ENCODE data around the gene HMOX1. TPM values are rescaled to one million over a fixed set of nuclear protein-coding genes. Genes with fewer than 3 reads are reported as not detected.
A peak's percentile ranks its signal among the peaks of the same experiment; 100 is the strongest.

Gene HMOX1
- total RNA-seq, 1 experiment from 2014 or later = 49.8 TPM

- no peak for DNase-seq (ENCODE audit: extremely low read depth, low read depth)
These were observed 31.0 kb upstream of the HMOX1 start for GRCh38 chr22:35349704-35350538.

GRCh38 chr22:35350539-35351503 is 30.1 kb upstream of the HMOX1 start:
- DNase-seq (ENCODE audit: extremely low read depth, low read depth) = peak; percentile 80

- DNase-seq (ENCODE audit: extremely low read depth, low read depth) = no peak
These were observed 28.4 kb upstream of the HMOX1 start for GRCh38 chr22:35352214-35353111.

GRCh38 chr22:35353318-35353717 is 27.6 kb upstream of the HMOX1 start:
- DNase-seq (ENCODE audit: extremely low read depth, low read depth) = no peak

DNA sequence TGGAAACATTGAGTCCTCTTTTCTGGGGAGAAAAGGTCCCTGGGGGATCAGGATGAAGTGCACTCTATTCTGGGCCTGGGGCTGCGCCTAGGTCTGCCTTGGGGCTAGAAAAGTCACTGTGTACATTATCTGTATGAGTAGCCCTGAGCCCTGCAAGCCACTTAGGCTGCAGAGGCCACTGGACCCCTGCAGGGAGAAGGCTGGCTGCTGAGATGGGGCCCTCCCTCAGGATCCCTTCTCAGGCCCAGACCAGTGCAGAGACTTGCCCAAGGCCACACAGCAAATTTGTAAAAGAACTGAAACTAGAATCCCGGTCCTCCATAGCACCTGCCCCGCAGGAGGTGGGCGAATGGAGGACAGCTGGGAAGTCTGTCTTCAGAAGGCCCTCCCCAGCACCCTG is 26.8 kb upstream of the HMOX1 start:
- no peak for DNase-seq (ENCODE audit: extremely low read depth, low read depth)

DNA sequence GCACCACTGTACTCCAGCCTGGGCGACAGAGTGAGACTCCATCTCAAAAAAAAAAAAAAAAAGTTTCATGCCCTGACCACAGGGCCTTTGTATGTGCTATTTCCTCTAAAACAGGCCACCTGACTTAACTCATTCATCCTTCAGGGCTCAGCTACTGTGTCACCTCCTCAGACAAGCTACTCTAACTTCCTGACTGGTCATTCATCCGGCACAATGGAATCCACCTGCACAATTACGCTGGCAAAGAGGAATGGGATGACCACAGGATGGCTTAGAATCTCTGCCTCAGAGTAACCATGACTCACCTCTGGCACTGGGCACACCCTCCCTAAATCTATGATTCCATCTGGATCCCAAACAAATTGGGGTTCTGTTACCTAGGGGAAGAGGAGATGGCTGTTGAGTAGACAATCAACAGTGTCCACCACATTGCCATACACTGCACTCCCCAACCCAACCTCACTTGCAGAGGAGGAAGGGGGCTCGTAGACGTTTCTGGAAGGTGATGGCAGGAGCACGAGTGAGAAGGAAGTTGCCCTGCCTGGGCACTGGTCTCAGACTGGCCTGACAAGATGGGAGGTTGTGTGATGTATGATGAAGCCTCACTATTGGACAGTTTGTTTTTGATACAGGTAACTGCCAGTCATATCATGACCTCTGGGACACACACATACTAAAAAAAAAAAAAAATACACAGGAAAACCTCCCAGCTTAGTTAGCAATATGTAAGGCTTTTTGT is 22.8 kb upstream of the HMOX1 start:
- no peak for DNase-seq (ENCODE audit: extremely low read depth, low read depth)

GRCh38 chr22:35359380-35360065 is 21.4 kb upstream of the HMOX1 start:
- no peak for DNase-seq (ENCODE audit: extremely low read depth, low read depth)

GRCh38 chr22:35361001-35361558 is 19.8 kb upstream of the HMOX1 start:
- no peak for DNase-seq (ENCODE audit: extremely low read depth, low read depth)

- DNase-seq (ENCODE audit: extremely low read depth, low read depth) = no peak
These were observed 17.3 kb upstream of the HMOX1 start for GRCh38 chr22:35363566-35364086.

DNA sequence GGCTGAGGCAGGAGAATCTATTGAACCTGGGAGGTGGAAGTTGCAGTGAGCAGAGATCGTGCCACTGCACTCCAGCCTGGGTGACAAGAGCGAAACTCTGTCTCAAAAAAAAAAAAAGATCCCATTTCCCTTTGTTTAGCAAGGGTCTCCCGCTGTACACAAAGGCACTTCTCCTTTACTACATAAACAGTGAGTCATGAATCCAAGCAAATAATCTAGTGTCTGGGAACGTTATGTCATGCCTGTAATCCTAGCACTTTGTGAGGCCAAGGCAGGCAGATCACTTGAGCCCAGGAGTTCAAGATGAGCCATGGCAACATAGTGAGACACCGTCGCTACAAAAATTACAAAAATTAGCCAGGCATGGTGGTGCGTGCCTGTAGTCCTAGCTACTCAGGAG is 16.7 kb upstream of the HMOX1 start:
- DNase-seq (ENCODE audit: extremely low read depth, low read depth) = peak; percentile 24

- no peak for DNase-seq (ENCODE audit: extremely low read depth, low read depth)
These were observed 13.5 kb upstream of the HMOX1 start for GRCh38 chr22:35367331-35367886.

DNA sequence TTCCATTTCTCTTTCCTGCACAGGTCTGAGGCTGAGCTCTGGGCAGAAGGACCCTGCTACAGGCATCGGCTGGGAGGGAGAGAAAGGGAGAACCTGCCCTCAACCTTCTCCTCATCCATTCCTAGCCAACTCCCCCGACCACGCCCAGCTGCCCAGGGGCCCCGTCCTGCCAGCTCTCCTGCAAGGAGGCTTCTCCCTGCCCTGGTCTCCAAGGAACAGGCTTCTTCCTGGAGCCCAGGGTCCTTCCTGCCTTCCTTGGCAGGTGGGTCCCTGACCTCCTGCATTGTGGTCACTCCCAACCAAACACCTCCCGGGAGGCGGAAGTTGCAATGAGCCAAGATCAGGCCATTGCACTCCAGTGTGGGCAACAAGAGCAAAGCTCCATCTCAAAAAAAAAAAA is 12.5 kb upstream of the HMOX1 start:
- no peak for DNase-seq (ENCODE audit: extremely low read depth, low read depth)

GRCh38 chr22:35369996-35370395 is 10.9 kb upstream of the HMOX1 start:
- no peak for DNase-seq (ENCODE audit: extremely low read depth, low read depth)

DNA sequence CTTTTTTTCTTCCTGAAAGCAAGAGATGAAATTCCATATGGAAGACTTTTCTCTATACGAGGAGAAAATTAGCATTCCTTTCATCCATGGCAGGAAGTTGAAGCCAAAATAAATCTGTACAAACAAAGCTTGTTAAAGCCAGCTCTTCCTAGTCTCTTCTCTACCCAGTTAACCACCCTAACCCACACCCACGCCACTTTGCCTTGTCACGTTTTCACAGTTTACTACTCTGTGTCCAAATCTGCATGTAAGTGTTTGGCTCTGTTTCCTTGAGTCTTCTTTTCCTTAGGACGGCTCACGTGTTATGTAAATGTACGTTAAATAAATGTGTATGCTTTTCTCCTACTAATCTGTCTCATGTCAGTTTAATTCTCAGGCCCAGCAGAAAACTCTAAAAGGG is 7.1 kb upstream of the HMOX1 start:
- no peak for DNase-seq (ENCODE audit: extremely low read depth, low read depth)

DNA sequence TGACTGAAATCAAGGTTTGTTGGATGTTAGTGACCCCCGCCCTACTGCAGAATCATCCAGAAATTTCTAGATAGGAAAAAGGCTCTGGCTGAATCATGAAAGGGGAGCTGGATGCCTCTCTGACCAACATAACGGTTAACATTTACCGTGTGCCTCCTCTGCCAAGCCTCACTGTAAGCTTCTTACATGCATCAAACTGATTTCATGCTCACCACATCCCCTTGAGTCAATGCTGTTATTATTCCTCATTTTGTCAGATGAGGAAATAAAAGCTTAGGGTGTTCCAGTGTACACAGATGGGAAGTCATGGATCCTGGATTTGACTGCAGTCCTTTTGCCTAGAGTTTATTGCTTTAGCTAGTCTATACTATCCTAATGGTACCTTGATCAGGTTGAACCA is 5.9 kb upstream of the HMOX1 start:
- DNase-seq (ENCODE audit: extremely low read depth, low read depth) = no peak

DNA sequence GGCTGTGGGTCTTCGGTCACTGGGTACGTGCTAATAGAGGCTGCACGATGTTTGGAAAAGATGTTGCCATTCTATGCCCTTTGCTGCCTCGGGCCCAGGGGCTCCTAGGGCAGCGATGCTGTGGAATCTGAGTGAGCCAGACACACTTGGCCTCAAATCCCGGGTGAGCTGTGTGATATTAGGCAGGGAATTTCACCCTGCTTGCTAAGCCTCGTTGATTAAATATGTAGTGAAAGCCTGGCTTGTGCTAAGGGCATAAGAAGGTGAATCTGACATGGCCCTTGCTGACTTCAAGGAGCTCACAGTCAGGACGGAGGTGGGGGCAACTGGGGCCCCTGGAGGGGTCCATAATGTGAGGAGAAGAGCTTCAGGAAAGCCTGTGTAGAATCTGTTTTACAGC is 5.4 kb upstream of the HMOX1 start:
- DNase-seq (ENCODE audit: extremely low read depth, low read depth) = no peak

DNA sequence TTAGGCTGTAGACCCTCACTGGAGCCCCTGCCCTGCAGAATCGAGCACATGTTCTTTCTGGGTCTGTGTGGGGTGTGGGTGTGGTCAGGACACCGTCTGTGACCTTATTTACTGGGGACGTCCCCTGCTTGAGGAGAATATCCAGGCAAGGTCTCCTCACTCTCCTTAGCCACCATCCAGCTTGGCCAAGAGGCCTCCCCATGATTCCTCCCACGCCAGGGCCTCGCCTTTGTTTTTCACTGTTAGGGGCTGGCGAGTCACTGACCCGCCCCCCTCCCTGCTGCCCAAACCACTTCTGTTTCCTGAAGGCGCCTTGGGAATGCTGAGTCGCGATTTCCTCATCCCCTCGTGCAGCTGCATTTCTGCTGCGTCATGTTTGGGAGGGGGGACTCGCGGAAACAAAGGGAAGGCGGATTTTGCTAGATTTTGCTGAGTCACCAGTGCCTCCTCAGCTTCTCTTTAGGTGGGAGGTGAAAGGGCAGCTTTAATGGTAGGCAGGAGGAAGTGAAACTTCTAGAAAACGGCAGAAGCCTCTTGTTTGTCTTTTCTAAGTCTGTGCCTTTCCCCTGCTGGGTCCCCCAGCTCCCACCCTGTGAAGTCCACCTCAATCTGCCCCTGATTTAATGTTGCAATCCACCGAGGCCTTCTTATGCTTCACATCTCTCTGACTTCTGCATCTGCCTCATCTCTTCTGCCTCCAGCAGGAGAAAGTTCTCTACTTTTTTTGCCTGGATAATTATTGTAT is 4.0 kb upstream of the HMOX1 start:
- peak; percentile 92 for DNase-seq (ENCODE audit: extremely low read depth, low read depth)

- no peak for DNase-seq (ENCODE audit: extremely low read depth, low read depth)
These were observed 3.2 kb upstream of the HMOX1 start for GRCh38 chr22:35377735-35378134.
